NB4 (cell line): ENCODE measurements around the gene ITGAV.

Experiments used
- CTCF ChIP-seq: IDR thresholded peaks from one replicate; pipeline ENCODE4 v1.5.1; 2012; ENCODE audit warnings: low read depth, low read length
- MAX ChIP-seq: IDR thresholded peaks from 2 replicates; pipeline ENCODE4 v1.6.1; 2011; ENCODE audit warnings: low read depth, low read length
- POLR2A ChIP-seq: IDR thresholded peaks from 2 replicates; pipeline ENCODE4 v1.6.1; 2011; ENCODE audit warnings: mild to moderate bottlenecking; ENCODE audit not compliant: insufficient read length; ENCODE audit errors: extremely low read depth

GRCh38 chr2:186639939-186640338 lies 50.1 kb downstream of the ITGAV start:
- TF ChIP-seq POLR2A = no peak
- TF ChIP-seq CTCF = no peak
- TF ChIP-seq MAX = no peak
